Measurements from ENCODE around the gene LRRC14B. TPM values are rescaled to one million over a fixed set of nuclear protein-coding genes. Genes with fewer than 3 reads are reported as not detected.

Gene LRRC14B
- total RNA-seq, 1 donor from 2014 or later = not detected

- Mint-ChIP-seq H3K27me3 (ENCODE audit: insufficient read depth, low read depth) (peaks cover 11% of the 10 kb centered on the region), H3K27ac (no peak overlapping the region), H3K4me1 (peaks cover 33% of the 10 kb centered on the region), H3K4me3 (no peak overlapping the region), H3K36me3 (peaks cover 25% of the 10 kb centered on the region), H3K9me3 (no peaks in the 10 kb centered on the region)
- peaks cover 19% of the 10 kb centered on the region for H3K4me1 ChIP-seq
- H3K4me2 ChIP-seq = no peak overlapping the region
- H3K79me2 ChIP-seq (ENCODE audit: low read depth) = peaks cover 36% of the 10 kb centered on the region
- H3K27me3 ChIP-seq = no peaks in the 10 kb centered on the region
- no peak for TF ChIP-seq CTCF (IDR thresholded peaks at IDR 0.05)
- H3F3A ChIP-seq (ENCODE audit: low read depth) = peaks cover 3% of the 10 kb centered on the region
- H3K4me3 ChIP-seq = no peak overlapping the region
- H3K36me3 ChIP-seq = no peaks in the 10 kb centered on the region
- no peak overlapping the region for H2AFZ ChIP-seq (replicated peaks)
- H3K27ac ChIP-seq = no peak overlapping the region
- H3K9ac ChIP-seq = no peak overlapping the region
- peaks cover 59% of the 10 kb centered on the region for H4K20me1 ChIP-seq (ENCODE audit: low read depth)
- no peak for DNase-seq (ENCODE audit: low spot score)
- no peaks in the 10 kb centered on the region for H3K9me3 ChIP-seq (ENCODE audit: low read depth)
Measured at GRCh38 chr5:203246-203930, 12.1 kb downstream of the LRRC14B start.

- TF ChIP-seq CTCF (IDR thresholded peaks at IDR 0.05) (no peak), EZH2 (IDR thresholded peaks at IDR 0.05) (no peak), EZH2phosphoT487 (IDR thresholded peaks at IDR 0.05) (no peak)
- Histone ChIP-seq H3K4me3 (no peak overlapping the region), H3F3A (ENCODE audit: low read depth) (peaks cover 3% of the 10 kb centered on the region), H2AFZ (replicated peaks) (no peak overlapping the region), H3K36me3 (no peaks in the 10 kb centered on the region), H4K20me1 (ENCODE audit: low read depth) (peaks cover 65% of the 10 kb centered on the region), H3K27ac (no peak overlapping the region), H3K9ac (no peak overlapping the region), H3K9me3 (ENCODE audit: low read depth) (no peaks in the 10 kb centered on the region), H3K4me2 (no peak overlapping the region), H3K79me2 (ENCODE audit: low read depth) (peaks cover 42% of the 10 kb centered on the region), H3K27me3 (no peaks in the 10 kb centered on the region), H3K4me1 (peaks cover 19% of the 10 kb centered on the region)
- H3K27ac Mint-ChIP-seq = no peak overlapping the region
- H3K27me3 Mint-ChIP-seq (ENCODE audit: insufficient read depth, low read depth) = peaks cover 11% of the 10 kb centered on the region
- H3K4me3 Mint-ChIP-seq = no peak overlapping the region
- peaks cover 33% of the 10 kb centered on the region for H3K4me1 Mint-ChIP-seq
- no peaks in the 10 kb centered on the region for H3K9me3 Mint-ChIP-seq
- H3K36me3 Mint-ChIP-seq = peaks cover 25% of the 10 kb centered on the region
- DNase-seq (ENCODE audit: low spot score) = no peak
Measured at GRCh38 chr5:204001-204400, 12.7 kb downstream of the LRRC14B start.

- H3K9me3 ChIP-seq (ENCODE audit: low read depth) = no peaks in the 10 kb centered on the region
- Mint-ChIP-seq H3K36me3 (peaks cover 25% of the 10 kb centered on the region), H3K4me1 (peaks cover 33% of the 10 kb centered on the region), H3K27ac (no peak overlapping the region), H3K4me3 (no peak overlapping the region), H3K9me3 (no peaks in the 10 kb centered on the region), H3K27me3 (ENCODE audit: insufficient read depth, low read depth) (peaks cover 11% of the 10 kb centered on the region)
- peaks cover 42% of the 10 kb centered on the region for H3K79me2 ChIP-seq (ENCODE audit: low read depth)
- no peak overlapping the region for H3K27ac ChIP-seq
- DNase-seq (ENCODE audit: low spot score) = no peak
- no peak overlapping the region for H3K4me2 ChIP-seq
- peaks cover 19% of the 10 kb centered on the region for H3K4me1 ChIP-seq
- no peaks in the 10 kb centered on the region for H3K36me3 ChIP-seq
- H3F3A ChIP-seq (ENCODE audit: low read depth) = peaks cover 3% of the 10 kb centered on the region
- H3K4me3 ChIP-seq = no peak overlapping the region
- no peak overlapping the region for H3K9ac ChIP-seq
- H3K27me3 ChIP-seq = no peaks in the 10 kb centered on the region
- peaks cover 63% of the 10 kb centered on the region for H4K20me1 ChIP-seq (ENCODE audit: low read depth)
- no peak overlapping the region for H2AFZ ChIP-seq (replicated peaks)
- TF ChIP-seq EZH2 (IDR thresholded peaks at IDR 0.05) (no peak), EZH2phosphoT487 (IDR thresholded peaks at IDR 0.05) (no peak), CTCF (IDR thresholded peaks at IDR 0.05) (no peak)
Measured at GRCh38 chr5:204462-204861, 13.2 kb downstream of the LRRC14B start.

Measured in neural progenitor cell (in vitro differentiated cells).